PC-9 (cell line): ENCODE measurements around the gene KLK13.

Source experiments
- EZH2 ChIP-seq: fragments of 200-600 bp; sonication (generic); IDR thresholded peaks from 2 replicates; pipeline ENCODE4 v1.8.0; 2017; ENCODE audit warnings: antibody characterized with exemption, low read depth
- TF ChIP-seq, protein P1 (sequence below): fragments of 200-600 bp; sonication (generic); conservative IDR thresholded peaks from 2 replicates; pipeline ENCODE4 v1.6.1; 2017; ENCODE audit warnings: mixed run types, antibody characterized with exemption, mild to moderate bottlenecking, moderate library complexity

GRCh38 chr19:51025401-51025800 is 39.5 kb downstream of the KLK13 start:
- TF ChIP-seq, protein P1, sequence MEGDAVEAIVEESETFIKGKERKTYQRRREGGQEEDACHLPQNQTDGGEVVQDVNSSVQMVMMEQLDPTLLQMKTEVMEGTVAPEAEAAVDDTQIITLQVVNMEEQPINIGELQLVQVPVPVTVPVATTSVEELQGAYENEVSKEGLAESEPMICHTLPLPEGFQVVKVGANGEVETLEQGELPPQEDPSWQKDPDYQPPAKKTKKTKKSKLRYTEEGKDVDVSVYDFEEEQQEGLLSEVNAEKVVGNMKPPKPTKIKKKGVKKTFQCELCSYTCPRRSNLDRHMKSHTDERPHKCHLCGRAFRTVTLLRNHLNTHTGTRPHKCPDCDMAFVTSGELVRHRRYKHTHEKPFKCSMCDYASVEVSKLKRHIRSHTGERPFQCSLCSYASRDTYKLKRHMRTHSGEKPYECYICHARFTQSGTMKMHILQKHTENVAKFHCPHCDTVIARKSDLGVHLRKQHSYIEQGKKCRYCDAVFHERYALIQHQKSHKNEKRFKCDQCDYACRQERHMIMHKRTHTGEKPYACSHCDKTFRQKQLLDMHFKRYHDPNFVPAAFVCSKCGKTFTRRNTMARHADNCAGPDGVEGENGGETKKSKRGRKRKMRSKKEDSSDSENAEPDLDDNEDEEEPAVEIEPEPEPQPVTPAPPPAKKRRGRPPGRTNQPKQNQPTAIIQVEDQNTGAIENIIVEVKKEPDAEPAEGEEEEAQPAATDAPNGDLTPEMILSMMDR: no peak
- no peak for TF ChIP-seq EZH2
